AG10803 (cell line): ENCODE measurements around the gene RALGAPB.

Experiments
- DNase-seq: peaks from one replicate; pipeline ENCODE4 v3.0.0; 2010; ENCODE audit warnings: low read depth
- H3K4me3 ChIP-seq: 2 replicates; pipeline ENCODE4 v1.5.1; 2011; ENCODE audit warnings: mild to moderate bottlenecking, low read length, control low read depth
- TF ChIP-seq, protein P1 (sequence below): conservative IDR thresholded peaks from 2 replicates; pipeline ENCODE4 v1.5.1; 2011; ENCODE audit warnings: mild to moderate bottlenecking, low read length, control low read depth, inconsistent platforms

RALGAPB gene

DNA sequence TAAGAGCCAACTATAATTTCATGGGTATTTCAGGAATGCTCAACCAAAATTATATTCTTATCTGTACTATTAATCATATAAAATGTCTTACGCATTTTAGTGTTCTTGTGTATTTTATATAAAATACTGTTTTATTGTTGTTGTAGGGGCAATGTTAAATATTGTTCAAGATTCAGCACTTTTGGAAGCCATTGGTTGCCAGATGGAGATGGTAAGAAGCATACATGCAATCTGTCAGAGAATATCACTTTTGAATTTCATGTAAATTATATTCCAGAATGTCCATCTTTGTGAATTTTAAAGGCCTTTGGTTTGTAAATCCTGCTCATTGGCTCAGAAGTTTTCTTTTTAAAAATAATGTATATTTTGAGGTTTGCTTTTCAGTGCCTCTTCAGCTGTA is 58.4 kb downstream of the RALGAPB start:
- TF ChIP-seq, protein P1, sequence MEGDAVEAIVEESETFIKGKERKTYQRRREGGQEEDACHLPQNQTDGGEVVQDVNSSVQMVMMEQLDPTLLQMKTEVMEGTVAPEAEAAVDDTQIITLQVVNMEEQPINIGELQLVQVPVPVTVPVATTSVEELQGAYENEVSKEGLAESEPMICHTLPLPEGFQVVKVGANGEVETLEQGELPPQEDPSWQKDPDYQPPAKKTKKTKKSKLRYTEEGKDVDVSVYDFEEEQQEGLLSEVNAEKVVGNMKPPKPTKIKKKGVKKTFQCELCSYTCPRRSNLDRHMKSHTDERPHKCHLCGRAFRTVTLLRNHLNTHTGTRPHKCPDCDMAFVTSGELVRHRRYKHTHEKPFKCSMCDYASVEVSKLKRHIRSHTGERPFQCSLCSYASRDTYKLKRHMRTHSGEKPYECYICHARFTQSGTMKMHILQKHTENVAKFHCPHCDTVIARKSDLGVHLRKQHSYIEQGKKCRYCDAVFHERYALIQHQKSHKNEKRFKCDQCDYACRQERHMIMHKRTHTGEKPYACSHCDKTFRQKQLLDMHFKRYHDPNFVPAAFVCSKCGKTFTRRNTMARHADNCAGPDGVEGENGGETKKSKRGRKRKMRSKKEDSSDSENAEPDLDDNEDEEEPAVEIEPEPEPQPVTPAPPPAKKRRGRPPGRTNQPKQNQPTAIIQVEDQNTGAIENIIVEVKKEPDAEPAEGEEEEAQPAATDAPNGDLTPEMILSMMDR, result no peak
- H3K4me3 ChIP-seq, result no peak overlapping the region

DNA sequence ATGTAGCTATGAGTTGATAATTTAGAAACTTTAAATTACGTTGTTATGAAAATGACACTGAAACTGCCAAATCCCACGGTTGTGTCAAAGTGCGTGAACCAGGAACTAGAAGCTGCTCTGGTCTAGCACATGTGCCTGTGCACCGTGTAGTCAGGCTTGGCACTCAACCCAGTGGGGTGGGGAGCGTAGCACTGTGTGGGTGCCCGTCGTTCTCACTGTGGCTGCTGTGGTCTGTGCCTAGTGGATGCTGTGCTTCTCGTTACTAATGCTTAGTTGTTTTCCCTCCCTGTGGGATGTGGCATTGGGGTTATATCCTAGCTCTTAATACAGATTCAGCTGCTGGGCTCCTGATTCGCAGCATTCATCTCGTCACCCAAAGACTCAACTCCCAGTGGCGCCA is 62.1 kb downstream of the RALGAPB start:
- no peak overlapping the region for H3K4me3 ChIP-seq
- TF ChIP-seq, protein P1, result no peak
- DNase-seq, result peak; percentile 6

More for the DNA sequence above, 58.4 kb downstream of the RALGAPB start:
- no peak for DNase-seq

DNA sequence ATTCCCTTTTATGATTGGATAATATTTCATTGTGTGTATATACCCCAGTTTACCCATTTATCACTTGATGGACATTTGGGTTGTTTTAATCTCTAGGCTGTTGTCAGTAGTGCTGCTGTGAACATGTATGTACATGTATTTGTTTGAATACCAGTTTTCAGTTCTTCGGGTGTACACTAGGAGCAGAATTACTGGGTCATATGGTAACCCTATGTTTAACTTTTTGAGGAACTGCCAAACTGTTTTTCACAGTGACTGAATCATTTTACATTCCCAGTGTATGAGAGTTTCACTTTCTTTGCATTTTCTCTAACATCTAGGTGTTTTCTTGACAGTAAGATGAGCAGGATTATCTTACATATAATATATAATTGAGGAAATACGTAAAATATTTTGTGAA is 63.7 kb downstream of the RALGAPB start:
- no peak overlapping the region for H3K4me3 ChIP-seq
- DNase-seq, result peak; percentile 53
- TF ChIP-seq, protein P1, result peak; percentile 35

DNA sequence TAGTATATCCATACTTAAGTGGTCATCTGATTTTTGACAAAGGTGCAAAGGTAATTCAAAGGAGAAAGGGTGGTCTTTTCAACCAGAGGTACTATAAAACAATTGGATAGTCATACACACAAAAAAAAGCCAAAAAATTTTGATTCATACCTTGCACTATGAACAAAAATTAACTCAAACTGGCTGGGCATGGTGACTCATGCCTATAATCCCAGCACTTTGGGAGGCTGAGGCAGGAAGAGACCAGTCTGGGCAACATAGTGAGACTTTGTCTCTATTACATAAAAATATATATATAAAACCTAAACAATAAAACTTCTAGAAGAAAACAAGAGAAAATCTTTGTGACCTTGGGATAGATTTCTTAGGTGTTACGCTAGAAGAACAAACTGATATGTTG is 64.5 kb downstream of the RALGAPB start:
- no peak for DNase-seq
- TF ChIP-seq, protein P1, result no peak
- no peak overlapping the region for H3K4me3 ChIP-seq

DNA sequence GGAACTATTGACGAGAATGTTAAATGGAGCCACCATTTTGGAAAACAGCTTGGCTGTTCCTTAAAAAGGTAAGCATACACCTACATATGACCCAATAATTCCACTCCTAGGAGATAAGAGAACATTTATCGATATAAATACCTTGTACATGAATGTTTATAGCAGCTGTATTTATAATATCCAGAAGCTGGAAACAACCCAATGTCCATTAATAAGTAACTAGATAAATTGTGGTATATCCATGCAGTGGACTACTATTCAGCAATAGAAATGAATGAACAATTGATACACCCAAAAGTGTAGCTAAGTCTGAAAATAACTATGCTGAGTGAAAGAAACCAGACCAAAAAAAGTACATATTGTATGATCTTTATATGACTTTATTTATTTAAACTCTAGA is 66.1 kb downstream of the RALGAPB start:
- H3K4me3 ChIP-seq, result no peak overlapping the region
- DNase-seq, result no peak
- TF ChIP-seq, protein P1, result no peak

DNA sequence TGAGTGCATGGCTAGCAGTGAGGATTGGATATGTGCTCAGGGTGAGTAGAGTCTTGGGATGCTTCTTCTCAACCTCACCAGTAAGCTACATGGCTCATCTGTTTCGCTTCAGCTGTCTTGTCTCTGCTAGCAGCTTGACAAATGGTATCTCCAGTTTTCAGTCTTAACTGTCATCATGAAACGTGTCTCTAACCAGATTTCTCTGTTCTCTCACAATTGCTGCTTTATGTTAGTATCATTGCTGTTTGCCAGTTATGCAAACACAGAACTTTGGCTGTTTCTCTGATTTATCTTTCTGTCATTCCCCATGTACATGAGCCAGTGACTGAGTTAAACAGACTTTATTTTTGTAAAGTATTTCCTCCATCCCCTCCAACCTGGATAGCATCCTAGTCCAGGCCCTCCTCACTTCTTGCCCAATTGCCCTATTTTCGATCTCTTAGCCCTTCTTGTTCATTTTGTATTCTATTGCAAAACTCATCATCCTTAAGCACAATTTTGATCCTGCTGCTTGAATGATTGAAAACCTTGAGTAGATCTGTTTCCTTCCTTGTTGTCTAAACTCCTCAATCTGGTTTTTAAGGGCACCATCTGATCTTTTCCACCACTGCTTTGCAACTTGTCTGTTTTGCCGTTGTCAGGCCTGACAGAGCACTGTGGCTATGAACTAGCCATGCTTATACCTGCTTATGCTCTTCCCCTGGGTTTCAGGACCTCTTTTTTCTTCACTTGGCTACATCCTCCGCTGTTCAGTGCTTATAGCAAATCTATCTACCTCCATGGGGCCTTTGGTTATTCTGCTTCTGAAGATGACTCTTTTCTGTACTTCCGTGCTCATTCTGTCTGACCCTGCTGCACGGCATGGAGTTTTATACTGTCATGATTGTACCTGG is 70.6 kb downstream of the RALGAPB start:
- no peak overlapping the region for H3K4me3 ChIP-seq
- DNase-seq, result peak; percentile 10
- TF ChIP-seq, protein P1, result no peak

DNA sequence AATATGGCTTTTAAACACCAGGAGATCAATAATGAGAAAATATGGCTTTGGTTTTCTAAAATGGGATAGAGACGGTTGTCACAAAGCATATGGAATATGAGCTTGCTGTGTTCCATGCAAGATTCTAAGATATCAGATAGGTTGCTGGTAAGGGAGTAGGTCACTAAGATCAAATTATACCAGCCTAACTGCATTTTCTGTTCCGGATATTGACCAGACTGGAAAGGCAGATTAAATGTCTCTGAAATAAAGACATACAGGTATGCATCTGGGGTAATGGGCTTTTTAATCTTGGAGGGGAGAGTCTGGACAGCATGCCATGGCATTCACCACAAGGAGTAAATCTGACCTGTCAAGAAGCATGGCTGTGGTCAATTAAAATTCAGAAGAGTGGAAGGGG is 73.1 kb downstream of the RALGAPB start:
- H3K4me3 ChIP-seq, result no peak overlapping the region
- DNase-seq, result no peak
- TF ChIP-seq, protein P1, result no peak
